ENCODE results near the gene NRG2.

DNA sequence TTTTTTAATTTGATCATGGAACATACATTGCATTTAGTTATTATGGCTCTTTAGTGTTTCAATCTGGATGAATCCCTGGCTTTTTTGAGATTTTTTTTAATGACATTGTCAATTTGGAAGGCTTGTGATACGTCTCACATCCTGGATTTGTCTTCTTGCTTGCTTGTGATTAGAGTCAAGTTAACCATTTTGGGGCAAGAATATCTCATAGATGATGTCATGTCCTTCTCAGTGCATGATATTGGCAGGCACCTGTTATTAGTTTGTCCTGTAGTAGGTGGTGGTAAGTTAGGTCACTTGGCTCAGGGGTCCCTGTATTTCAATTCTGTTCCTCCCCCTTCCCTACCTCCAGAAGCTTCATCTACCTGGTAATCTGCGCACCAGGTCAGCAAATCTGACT lies 244.2 kb downstream of the NRG2 start:
- TF ChIP-seq TEAD4 (IDR thresholded peaks at IDR 0.05; ENCODE audit: borderline replicate concordance, insufficient read depth) (no peak), RFX5 (IDR thresholded peaks at IDR 0.05; ENCODE audit: low read length) (no peak), EP300 (IDR thresholded peaks at IDR 0.05; ENCODE audit: borderline replicate concordance in 1 of 2, low read depth in 1 of 2, low read length in 1 of 2) (no peak), USF1 (IDR thresholded peaks at IDR 0.05; ENCODE audit: borderline replicate concordance, low read depth) (no peak), REST (IDR thresholded peaks at IDR 0.05; ENCODE audit: low read depth, low read length) (no peak), NRF1 (IDR thresholded peaks at IDR 0.05; ENCODE audit: low read depth, low read length) (no peak), RAD21 (IDR thresholded peaks at IDR 0.05; ENCODE audit: low read length) (no peak), POLR2AphosphoS5 (IDR thresholded peaks at IDR 0.05; ENCODE audit: low read depth, low read length) (no peak), MXI1 (IDR thresholded peaks at IDR 0.05; ENCODE audit: low read depth, low read length) (no peak), YY1 (IDR thresholded peaks at IDR 0.05; ENCODE audit: low read depth) (no peak), CHD2 (IDR thresholded peaks at IDR 0.05; ENCODE audit: low read length, partially characterized antibody) (no peak)
- TF ChIP-seq, protein P1, sequence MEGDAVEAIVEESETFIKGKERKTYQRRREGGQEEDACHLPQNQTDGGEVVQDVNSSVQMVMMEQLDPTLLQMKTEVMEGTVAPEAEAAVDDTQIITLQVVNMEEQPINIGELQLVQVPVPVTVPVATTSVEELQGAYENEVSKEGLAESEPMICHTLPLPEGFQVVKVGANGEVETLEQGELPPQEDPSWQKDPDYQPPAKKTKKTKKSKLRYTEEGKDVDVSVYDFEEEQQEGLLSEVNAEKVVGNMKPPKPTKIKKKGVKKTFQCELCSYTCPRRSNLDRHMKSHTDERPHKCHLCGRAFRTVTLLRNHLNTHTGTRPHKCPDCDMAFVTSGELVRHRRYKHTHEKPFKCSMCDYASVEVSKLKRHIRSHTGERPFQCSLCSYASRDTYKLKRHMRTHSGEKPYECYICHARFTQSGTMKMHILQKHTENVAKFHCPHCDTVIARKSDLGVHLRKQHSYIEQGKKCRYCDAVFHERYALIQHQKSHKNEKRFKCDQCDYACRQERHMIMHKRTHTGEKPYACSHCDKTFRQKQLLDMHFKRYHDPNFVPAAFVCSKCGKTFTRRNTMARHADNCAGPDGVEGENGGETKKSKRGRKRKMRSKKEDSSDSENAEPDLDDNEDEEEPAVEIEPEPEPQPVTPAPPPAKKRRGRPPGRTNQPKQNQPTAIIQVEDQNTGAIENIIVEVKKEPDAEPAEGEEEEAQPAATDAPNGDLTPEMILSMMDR (IDR thresholded peaks at IDR 0.05), result no peak
